Stimulated activated CD4-positive, alpha-beta T cell treated with anti-CD3 and anti-CD28 coated beads, TNF-alpha, amount 100 ng/mL, for 4 hours (primary cell): ENCODE measurements around the gene ZNF337.

Experiments
- DNase-seq, 3 experiments: peaks; one replicate each; pipeline ENCODE4 v3.0.0-alpha.2; 2020; ENCODE audit warnings: low read depth in 3 of 3

The ZNF337 gene

GRCh38 chr20:25629816-25630499, 66.7 kb downstream of the ZNF337 start:
- no peak for DNase-seq

- no peak for DNase-seq
Measured at GRCh38 chr20:25626779-25627178, 69.9 kb downstream of the ZNF337 start.

GRCh38 chr20:25624500-25624939, 72.1 kb downstream of the ZNF337 start:
- DNase-seq, result no peak
